Caco-2 (cell line): Measurements from ENCODE around the gene BCAN. TPM values are rescaled to one million over a fixed set of nuclear protein-coding genes. Genes with fewer than 3 reads are reported as not detected.

Experiments used
- BruUV-seq: library from RNA; stranded (reverse); fragments of 400-500 nt; replicated peaks from 2 replicates; lab custom pipeline; 2021; lab: Mats Ljungman, UMichigan
- CTCF ChIA-PET: fragments of 300-600 bp; sonication (Branson Sonifier 250); formaldehyde crosslinking; loops from one replicate; lab custom pipeline; 2022; ENCODE audit warnings: antibody characterized with exemption; lab: Charles Lee
- POLR2A ChIA-PET: fragments of 300-600 bp; sonication (Branson Sonifier 250); formaldehyde crosslinking; loops from one replicate; lab custom pipeline; 2022; ENCODE audit warnings: antibody characterized with exemption; lab: Charles Lee
- DNase-seq, 2 experiments: peaks; one replicate each; pipeline versions ENCODE4 v3.0.0 to v3.0.0-alpha.2; 2020 to 2022
- H3K27me3 ChIP-seq: replicated peaks from 2 replicates; pipeline ENCODE4 v1.6.0; 2011; ENCODE audit warnings: low read length; ENCODE audit not compliant: control insufficient read depth, insufficient read depth
- H3K36me3 ChIP-seq: 2 replicates; pipeline ENCODE4 v1.5.1; 2011; ENCODE audit warnings: low read length; ENCODE audit not compliant: control insufficient read depth, insufficient read depth
- H3K4me1 ChIP-seq: fragments of 250-450 bp; sonication (Bioruptor Pico); 2 replicates; pipeline ENCODE4 v1.5.1; 2020; ENCODE audit warnings: mild to moderate bottlenecking
- H3K4me3 ChIP-seq: 2 replicates; pipeline ENCODE4 v1.5.1; 2011; ENCODE audit warnings: low read depth, mild to moderate bottlenecking, control low read depth, low read length
- H3K9me3 ChIP-seq: fragments of 250-450 bp; sonication (Bioruptor Pico); 2 replicates; pipeline ENCODE4 v1.5.1; 2020; ENCODE audit warnings: mild to moderate bottlenecking, moderate library complexity
- H3K27ac Mint-ChIP-seq: one replicate; pipeline ENCODE4 v1.8.0; 2022; ENCODE audit warnings: mixed read lengths; ENCODE audit not compliant: unreplicated experiment
- H3K27me3 Mint-ChIP-seq: one replicate; pipeline ENCODE4 v1.8.0; 2022; ENCODE audit warnings: mixed read lengths; ENCODE audit not compliant: insufficient read depth, unreplicated experiment
- H3K36me3 Mint-ChIP-seq: one replicate; pipeline ENCODE4 v1.8.0; 2022; ENCODE audit warnings: mild to moderate bottlenecking, mixed read lengths; ENCODE audit not compliant: insufficient read depth, unreplicated experiment
- H3K4me1 Mint-ChIP-seq: one replicate; pipeline ENCODE4 v1.8.0; 2022; ENCODE audit warnings: low read depth, mixed read lengths; ENCODE audit not compliant: unreplicated experiment
- H3K4me3 Mint-ChIP-seq: one replicate; pipeline ENCODE4 v1.8.0; 2022; ENCODE audit warnings: mild to moderate bottlenecking, moderate library complexity, mixed read lengths; ENCODE audit not compliant: unreplicated experiment
- H3K9me3 Mint-ChIP-seq: one replicate; pipeline ENCODE4 v1.8.0; 2022; ENCODE audit warnings: mixed read lengths; ENCODE audit not compliant: unreplicated experiment
- CTCF ChIP-seq, 2 experiments: fragments of 200-600 bp in 1 of 2; IDR thresholded peaks; 1 replicate in 1 of 2; 2 replicates in 1 of 2; pipeline versions ENCODE4 v1.5.1 to v1.8.0; 2011 to 2022; ENCODE audit warnings: antibody characterized with exemption in 1 of 2, control low read depth in 1 of 2, inconsistent platforms in 1 of 2, low read depth in 1 of 2, low read length in 1 of 2, mild to moderate bottlenecking in 1 of 2, moderate library complexity in 1 of 2; ENCODE audit not compliant: insufficient read depth in 1 of 2, severe bottlenecking in 1 of 2, unreplicated experiment in 1 of 2
- intact Hi-C: fragments of 100-400 bp; cut with micrococcal nuclease; formaldehyde crosslinking; loops from one replicate; pipeline ENCODE4 v1.10.0; 2022; ENCODE audit not compliant: unreplicated experiment
- total RNA-seq: library from RNA; stranded (reverse); gene quantifications from 2 replicates; pipeline ENCODE4 v1.2.3, GENCODE V29; 2022

Gene BCAN
- total RNA-seq, 1 experiment from 2014 or later = not detected

- peaks cover 17% of the 10 kb centered on the region for H3K36me3 Mint-ChIP-seq
- TF ChIP-seq CTCF (IDR thresholded peaks at IDR 0.05; ENCODE audit: insufficient read depth in 1 of 2, low read depth in 1 of 2, low read length in 1 of 2, severe bottlenecking in 1 of 2, unreplicated experiment in 1 of 2) = no peak
- no peak for DNase-seq
- no TSS peak for BruUV-seq
- CTCF ChIA-PET = interaction anchor here (0.7 to 7.3 kb wide), 3 partner anchors 10 to 27 kb away, joined by 4 to 190 read pairs (median 4); partner anchors contain the start of gene NES
- no peaks in the 10 kb centered on the region for H3K9me3 ChIP-seq
- H3K4me1 Mint-ChIP-seq = peaks cover 16% of the 10 kb centered on the region
- H3K4me1 ChIP-seq = peaks cover 7% of the 10 kb centered on the region
- no peak overlapping the region for H3K27ac Mint-ChIP-seq
- H3K9me3 Mint-ChIP-seq = no peaks in the 10 kb centered on the region
- H3K4me3 ChIP-seq = no peak overlapping the region
- H3K4me3 Mint-ChIP-seq = no peak overlapping the region
- intact Hi-C loops = no loop called here
- H3K36me3 ChIP-seq = peaks cover 1% of the 10 kb centered on the region
- H3K27me3 ChIP-seq = no peaks in the 10 kb centered on the region
- H3K27me3 Mint-ChIP-seq = no peaks in the 10 kb centered on the region
- POLR2A ChIA-PET = no interaction called here
Measured at GRCh38 chr1:156703336-156703735, 61.4 kb downstream of the BCAN start.

- CTCF ChIA-PET = interaction anchor here (7.3 kb wide), 1 partner anchor 14 kb away, joined by 190 read pairs; no protein-coding TSS in a partner anchor
- H3K27me3 ChIP-seq = no peaks in the 10 kb centered on the region
- Mint-ChIP-seq H3K27ac (no peak overlapping the region), H3K4me3 (peak overlapping the region; percentile 90), H3K27me3 (no peaks in the 10 kb centered on the region), H3K4me1 (peaks cover 16% of the 10 kb centered on the region), H3K9me3 (no peaks in the 10 kb centered on the region), H3K36me3 (peaks cover 13% of the 10 kb centered on the region)
- BruUV-seq = no TSS peak
- intact Hi-C loops = no loop called here
- peaks cover 1% of the 10 kb centered on the region for H3K36me3 ChIP-seq
- H3K9me3 ChIP-seq = no peaks in the 10 kb centered on the region
- no peak overlapping the region for H3K4me3 ChIP-seq
- no peak for TF ChIP-seq CTCF (IDR thresholded peaks at IDR 0.05; ENCODE audit: insufficient read depth in 1 of 2, low read depth in 1 of 2, low read length in 1 of 2, severe bottlenecking in 1 of 2, unreplicated experiment in 1 of 2)
- POLR2A ChIA-PET = no interaction called here
- peaks cover 7% of the 10 kb centered on the region for H3K4me1 ChIP-seq
- DNase-seq = no peak
Measured at GRCh38 chr1:156703741-156704140, 61.8 kb downstream of the BCAN start.

- Histone ChIP-seq H3K4me3 (peak overlapping the region; percentile 53), H3K4me1 (peaks cover 7% of the 10 kb centered on the region), H3K9me3 (no peaks in the 10 kb centered on the region), H3K36me3 (peaks cover 1% of the 10 kb centered on the region), H3K27me3 (no peaks in the 10 kb centered on the region)
- no peak for DNase-seq
- peak overlapping the region; percentile 90 for H3K4me3 Mint-ChIP-seq
- ChIA-PET CTCF (interaction anchor here (0.7 to 7.3 kb wide), 5 partner anchors 11 to 27 kb away, joined by 3 to 190 read pairs (median 24); partner anchors contain the start of genes ISG20L2, METTL25B and NES), POLR2A (interaction anchor here (1.0 kb wide), 1 partner anchor 28 kb away, joined by 3 read pairs; the partner anchor contains the start of gene NES)
- peaks cover 9% of the 10 kb centered on the region for H3K36me3 Mint-ChIP-seq
- no peak for TF ChIP-seq CTCF (IDR thresholded peaks at IDR 0.05; ENCODE audit: insufficient read depth in 1 of 2, low read depth in 1 of 2, low read length in 1 of 2, severe bottlenecking in 1 of 2, unreplicated experiment in 1 of 2)
- H3K9me3 Mint-ChIP-seq = no peaks in the 10 kb centered on the region
- no peaks in the 10 kb centered on the region for H3K27me3 Mint-ChIP-seq
- H3K27ac Mint-ChIP-seq = peak overlapping the region; percentile 32
- no TSS peak for BruUV-seq
- intact Hi-C loops = no loop called here
- peaks cover 16% of the 10 kb centered on the region for H3K4me1 Mint-ChIP-seq
Measured at GRCh38 chr1:156704166-156704711, 62.3 kb downstream of the BCAN start.
